IMR-90 (cell line): ENCODE results near the gene L3MBTL4. TPM values are rescaled to one million over a fixed set of nuclear protein-coding genes. Genes with fewer than 3 reads are reported as not detected.
"Not testable (repeated sequence)": the region's sequence is repeated elsewhere in the genome, so short reads cannot be mapped to it uniquely, and the experiment has no call there.

ENCODE experiments used
- ATAC-seq: fragments of 200-7000 bp; cut with Tn5 transposase; 2 replicates; pipeline ENCODE4 v1.9.1; 2020; ENCODE audit warnings: low read depth, mild to moderate bottlenecking, moderate library complexity
- BruUV-seq: library from RNA; stranded (reverse); fragments of 400-500 nt; replicated peaks from 2 replicates; lab custom pipeline; 2021; lab: Mats Ljungman, UMichigan
- CTCF ChIA-PET: fragments of 300-600 bp; formaldehyde crosslinking; extraction: SDS; loops from one replicate; lab custom pipeline; 2021; ENCODE audit warnings: antibody characterized with exemption; lab: Yijun Ruan, JAX
- POLR2A ChIA-PET: fragments of 300-600 bp; sonication (Branson Sonifier 250); formaldehyde crosslinking; loops from one replicate; lab custom pipeline; 2022; ENCODE audit warnings: antibody characterized with exemption; ENCODE audit not compliant: unreplicated experiment; lab: Charles Lee
- DNase-seq: peaks from one replicate; pipeline ENCODE4 v3.0.0; 2013
- H2AFZ ChIP-seq: replicated peaks from 2 replicates; pipeline ENCODE3; 2013; ENCODE audit warnings: low read length, mild to moderate bottlenecking; ENCODE audit not compliant: poor library complexity
- H2AK5ac ChIP-seq: 2 replicates; pipeline ENCODE4 v1.6.1; 2013; ENCODE audit warnings: low read depth, low read length, inconsistent platforms
- H2AK9ac ChIP-seq: replicated peaks from 2 replicates; pipeline ENCODE3; 2013; ENCODE audit warnings: mild to moderate bottlenecking, low read depth, low read length, moderate library complexity; ENCODE audit not compliant: poor library complexity
- H2BK120ac ChIP-seq: 2 replicates; pipeline ENCODE4 v1.6.1; 2013; ENCODE audit warnings: low read depth, low read length, inconsistent platforms
- H2BK15ac ChIP-seq: 3 replicates; pipeline ENCODE4 v1.6.1; 2013; ENCODE audit warnings: low read depth, low read length, inconsistent platforms
- H2BK20ac ChIP-seq: 2 replicates; pipeline ENCODE4 v1.6.1; 2013; ENCODE audit warnings: low read depth, mild to moderate bottlenecking, inconsistent platforms, low read length, moderate library complexity
- H2BK5ac ChIP-seq: 2 replicates; pipeline ENCODE4 v1.6.1; 2013; ENCODE audit warnings: mild to moderate bottlenecking, low read depth, low read length, inconsistent platforms; ENCODE audit not compliant: poor library complexity, severe bottlenecking
- H3K14ac ChIP-seq: replicated peaks from 2 replicates; pipeline ENCODE4 v1.6.1; 2013; ENCODE audit warnings: low read depth, low read length, inconsistent platforms
- H3K18ac ChIP-seq: 2 replicates; pipeline ENCODE4 v1.6.1; 2013; ENCODE audit warnings: low read depth, low read length, control low read depth
- H3K23ac ChIP-seq: 2 replicates; pipeline ENCODE4 v1.6.1; 2013; ENCODE audit warnings: low read depth, low read length, inconsistent platforms
- H3K27ac ChIP-seq: 2 replicates; pipeline ENCODE4 v1.5.1; 2013; ENCODE audit warnings: mild to moderate bottlenecking, control low read depth, low read length; ENCODE audit not compliant: insufficient read depth
- H3K27me3 ChIP-seq: 2 replicates; pipeline ENCODE4 v1.6.1; 2013; ENCODE audit warnings: low read length; ENCODE audit not compliant: control insufficient read depth, insufficient read depth
- H3K36me3 ChIP-seq: 2 replicates; pipeline ENCODE4 v1.6.1; 2013; ENCODE audit warnings: low read length, mixed read lengths; ENCODE audit not compliant: control insufficient read depth, insufficient read depth
- H3K4ac ChIP-seq: 2 replicates; pipeline ENCODE4 v1.6.1; 2013; ENCODE audit warnings: low read depth, low read length, inconsistent platforms
- H3K4me1 ChIP-seq: 2 replicates; pipeline ENCODE4 v1.6.1; 2013; ENCODE audit warnings: low read length, mixed read lengths; ENCODE audit not compliant: control insufficient read depth, insufficient read depth
- H3K4me2 ChIP-seq: 2 replicates; pipeline ENCODE4 v1.6.1; 2013; ENCODE audit warnings: low read depth, mild to moderate bottlenecking, control low read depth, low read length, moderate library complexity
- H3K4me3 ChIP-seq: 2 replicates; pipeline ENCODE4 v1.5.1; 2013; ENCODE audit warnings: low read depth, mild to moderate bottlenecking, control low read depth, low read length, moderate library complexity; ENCODE audit not compliant: insufficient read depth
- H3K56ac ChIP-seq: 2 replicates; pipeline ENCODE4 v1.6.1; 2013; ENCODE audit warnings: low read length, inconsistent platforms; ENCODE audit not compliant: insufficient read depth; ENCODE audit errors: extremely low read depth
- H3K79me1 ChIP-seq, 2 experiments: 2 replicates each; pipeline ENCODE4 v1.6.1; 2013; ENCODE audit warnings: low read length in 2 of 2, inconsistent platforms in 1 of 2, low read depth in 1 of 2
- H3K9ac ChIP-seq: 2 replicates; pipeline ENCODE4 v1.6.1; 2013; ENCODE audit warnings: low read depth, low read length, control low read depth
- H3K9me1 ChIP-seq: 2 replicates; pipeline ENCODE4 v1.6.1; 2013; ENCODE audit warnings: low read length, inconsistent platforms; ENCODE audit not compliant: insufficient read depth
- H3K9me3 ChIP-seq: 2 replicates; pipeline ENCODE4 v1.6.1; 2013; ENCODE audit warnings: low read length; ENCODE audit not compliant: control insufficient read depth, insufficient read depth
- H4K20me1 ChIP-seq: 2 replicates; pipeline ENCODE4 v1.6.1; 2013; ENCODE audit warnings: low read length, inconsistent platforms; ENCODE audit not compliant: insufficient read depth
- H4K5ac ChIP-seq: 2 replicates; pipeline ENCODE4 v1.6.1; 2013; ENCODE audit warnings: mild to moderate bottlenecking, low read depth, low read length, control low read depth
- H4K8ac ChIP-seq, 2 experiments: 2 replicates each; pipeline ENCODE4 v1.6.1; 2013; ENCODE audit warnings: low read depth in 2 of 2, low read length in 2 of 2, control low read depth in 1 of 2, inconsistent platforms in 1 of 2
- H4K91ac ChIP-seq: 2 replicates; pipeline ENCODE4 v1.6.1; 2013; ENCODE audit warnings: low read depth, low read length, inconsistent platforms; ENCODE audit not compliant: insufficient read depth
- CHD1 ChIP-seq: IDR thresholded peaks from 2 replicates; pipeline ENCODE4 v1.6.1; 2012; ENCODE audit warnings: low read depth, low read length, improper control_type of control experiment
- ELK1 ChIP-seq: fragments of 150-350 bp; IDR thresholded peaks from 2 replicates; pipeline ENCODE4 v1.6.1; 2016; ENCODE audit warnings: low read depth, mild to moderate bottlenecking, low read length, moderate library complexity, borderline replicate concordance
- MAFK ChIP-seq: IDR thresholded peaks from 2 replicates; pipeline ENCODE4 v1.6.1; 2012; ENCODE audit warnings: low read depth, low read length, improper control_type of control experiment
- MXI1 ChIP-seq: IDR thresholded peaks from 2 replicates; pipeline ENCODE4 v1.6.1; 2012; ENCODE audit warnings: low read depth, mild to moderate bottlenecking, low read length, moderate library complexity, borderline replicate concordance
- RFX5 ChIP-seq: IDR thresholded peaks from 2 replicates; pipeline ENCODE4 v1.8.0; 2012; ENCODE audit warnings: low read depth, mild to moderate bottlenecking, low read length, moderate library complexity
- WGBS, 2 experiments: methylation state at CpG; one replicate each; pipeline versions ENCODE4 v1.1.5 to v1.1.7; 2013; ENCODE audit warnings: missing lambda C conversion rate in 2 of 2; ENCODE audit not compliant: insufficient read length in 1 of 2; ENCODE audit errors: extremely low coverage in 2 of 2; 5-methylcytosine and 5-hydroxymethylcytosine counted together
- dilution Hi-C: fragments of 300-500 bp; cut with HindIII; formaldehyde crosslinking; loops from one replicate; pipeline ENCODE4 v1.14.3; 2018; ENCODE audit warnings: low sequenced_read_pairs; ENCODE audit not compliant: unreplicated experiment
- in situ Hi-C: fragments of 300-500 bp; cut with MboI; formaldehyde crosslinking; loops from 3 replicates; pipeline ENCODE4 v1.14.3; 2019; ENCODE audit warnings: low sequenced_read_pairs, inconsistent platforms, mixed read lengths
- intact Hi-C: fragments of 100-400 bp; cut with micrococcal nuclease; formaldehyde crosslinking; loops from 2 replicates; pipeline ENCODE4 v1.10.0; 2022
- polyA plus RNA-seq, 3 experiments: library from polyadenylated mRNA; depleted of rRNA; stranded (reverse); fragments of >200 nt; gene quantifications; 2 replicates each; pipeline ENCODE4 v1.2.3, GENCODE V29; 2012; ENCODE audit warnings: low replicate concordance in 1 of 3
- total RNA-seq: library from RNA; depleted of rRNA; stranded (reverse); fragments of >200 nt; gene quantifications from 2 replicates; pipeline ENCODE4 v1.2.3, GENCODE V29; 2012

The L3MBTL4 gene
- total and polyA plus RNA-seq, 2 of the 4 experiments (the other 2 are of a cell fraction), result under 0.01 to 0.02 TPM

GRCh38 chr18:6139007-6139406 lies 275.7 kb downstream of the L3MBTL4 start:
- no peak overlapping the region for H3K56ac ChIP-seq

GRCh38 chr18:6135901-6136300 lies 278.8 kb downstream of the L3MBTL4 start:
- H3K27ac ChIP-seq, POLR2A ChIA-PET, H2BK20ac ChIP-seq, H4K8ac ChIP-seq, H3K4me1 ChIP-seq, in situ Hi-C loops, DNase-seq, H3K18ac ChIP-seq, H2AK5ac ChIP-seq, H4K20me1 ChIP-seq, H2BK120ac ChIP-seq, H3K9me3 ChIP-seq, H2BK5ac ChIP-seq, H3K4me2 ChIP-seq, ATAC-seq, H3K23ac ChIP-seq, H3K4ac ChIP-seq, H3K4me3 ChIP-seq, CTCF ChIA-PET, H3K56ac ChIP-seq, H2AK9ac ChIP-seq, H3K9me1 ChIP-seq, H2AFZ ChIP-seq, H3K79me1 ChIP-seq, H3K36me3 ChIP-seq, intact Hi-C loops, BruUV-seq, H4K91ac ChIP-seq, H3K9ac ChIP-seq, dilution Hi-C loops, H4K5ac ChIP-seq, H3K27me3 ChIP-seq, H2BK15ac ChIP-seq, H3K14ac ChIP-seq: not testable (repeated sequence)
- WGBS, 2 experiments, result no CpG with 5 or more reads among the region's 1 CpG

More at GRCh38 chr18:6139007-6139406, 275.7 kb downstream of the L3MBTL4 start:
- H3K4me3 ChIP-seq, result no peak overlapping the region
- intact Hi-C loops, result no loop called here
- H2BK20ac ChIP-seq, result no peak overlapping the region
- no peak for ATAC-seq
- no TSS peak for BruUV-seq
- dilution Hi-C loops, result no loop called here
- in situ Hi-C loops, result no loop called here
- H3K79me1 ChIP-seq, result no peaks in the 10 kb centered on the region
- no peak overlapping the region for H2AK5ac ChIP-seq
- CTCF ChIA-PET, result no interaction called here
- H3K18ac ChIP-seq, result no peak overlapping the region
- H3K4ac ChIP-seq, result no peak overlapping the region
- H3K36me3 ChIP-seq, result no peaks in the 10 kb centered on the region
- no peak overlapping the region for H2BK120ac ChIP-seq
- H4K5ac ChIP-seq, result no peak overlapping the region
- H3K14ac ChIP-seq, result no peak overlapping the region
- H3K4me1 ChIP-seq, result no peaks in the 10 kb centered on the region
- no peak overlapping the region for H2BK15ac ChIP-seq
- H3K23ac ChIP-seq, result no peak overlapping the region
- no peak overlapping the region for H3K9ac ChIP-seq
- POLR2A ChIA-PET, result no interaction called here
- no peak overlapping the region for H4K91ac ChIP-seq
- H2BK5ac ChIP-seq, result no peak overlapping the region
- DNase-seq, result no peak
- H3K9me3 ChIP-seq, result no peaks in the 10 kb centered on the region; the same call in 1 of the 2 replicates
- H2AK9ac ChIP-seq, result no peak overlapping the region
- H4K20me1 ChIP-seq, result no peaks in the 10 kb centered on the region
- 100% methylated on average over 2 of the region's 3 CpGs; no CpG with 5 or more reads in 1 of the 2 experiments for WGBS, 2 experiments
- no peaks in the 10 kb centered on the region for H3K9me1 ChIP-seq
- H4K8ac ChIP-seq, result no peak overlapping the region
- H3K4me2 ChIP-seq, result no peak overlapping the region
- H3K27me3 ChIP-seq, result no peaks in the 10 kb centered on the region
- no peak overlapping the region for H3K27ac ChIP-seq
- no peak overlapping the region for H2AFZ ChIP-seq
- TF ChIP-seq RFX5 (no peak), MAFK (no peak), MXI1 (no peak), CHD1 (no peak), ELK1 (no peak)
